Karpas-422 (cell line): ENCODE data around the gene CABCOCO1. TPM values are rescaled to one million over a fixed set of nuclear protein-coding genes. Genes with fewer than 3 reads are reported as not detected.

Experiments
- DNase-seq: peaks from one replicate; pipeline ENCODE4 v3.0.0-alpha.2; 2015
- H2AFZ ChIP-seq: fragments of 200-600 bp; sonication (generic); 2 replicates; pipeline ENCODE4 v1.6.1; 2014; ENCODE audit warnings: antibody characterized with exemption, low read length, mixed read lengths
- H3K27ac ChIP-seq: fragments of 200-600 bp; sonication (generic); 2 replicates; pipeline ENCODE4 v1.5.1; 2014; ENCODE audit warnings: mild to moderate bottlenecking, low read length, moderate library complexity
- H3K27me3 ChIP-seq: fragments of 200-600 bp; sonication (generic); 2 replicates; pipeline ENCODE4 v1.6.1; 2014; ENCODE audit warnings: low read length, mixed read lengths
- H3K36me3 ChIP-seq: fragments of 200-600 bp; sonication (generic); 2 replicates; pipeline ENCODE4 v1.6.1; 2014; ENCODE audit warnings: low read length, mixed read lengths; ENCODE audit not compliant: insufficient read depth
- H3K4me1 ChIP-seq: fragments of 200-600 bp; sonication (generic); 2 replicates; pipeline ENCODE4 v1.6.1; 2014; ENCODE audit warnings: mild to moderate bottlenecking, low read length, mixed read lengths
- H3K4me2 ChIP-seq: fragments of 200-600 bp; sonication (generic); 2 replicates; pipeline ENCODE4 v1.6.1; 2014; ENCODE audit warnings: low read length, low read depth, mild to moderate bottlenecking; ENCODE audit not compliant: poor library complexity, severe bottlenecking
- H3K4me3 ChIP-seq: fragments of 200-600 bp; sonication (generic); 2 replicates; pipeline ENCODE4 v1.5.1; 2014; ENCODE audit warnings: mild to moderate bottlenecking, antibody characterized with exemption, low read length, mixed read lengths
- H3K79me2 ChIP-seq: fragments of 200-600 bp; sonication (generic); 2 replicates; pipeline ENCODE4 v1.6.1; 2014; ENCODE audit warnings: mild to moderate bottlenecking, low read length, mixed read lengths
- H3K9ac ChIP-seq: fragments of 200-600 bp; sonication (generic); 2 replicates; pipeline ENCODE4 v1.6.0; 2014; ENCODE audit warnings: low read length
- H3K9me2 ChIP-seq: fragments of 200-600 bp; sonication (generic), shearing (Covaris generic); replicated peaks from 2 replicates; pipeline ENCODE4 v1.6.0; 2014; ENCODE audit warnings: mild to moderate bottlenecking, low read length, moderate library complexity; ENCODE audit not compliant: insufficient read depth
- H3K9me3 ChIP-seq: fragments of 300-700, 200-600 bp; sonication (generic); 2 replicates; pipeline ENCODE4 v1.6.1; 2014; ENCODE audit warnings: low read length, mixed read lengths
- H4K20me1 ChIP-seq: fragments of 200-600 bp; sonication (generic); 2 replicates; pipeline ENCODE4 v1.6.1; 2014; ENCODE audit warnings: mild to moderate bottlenecking, antibody characterized with exemption, low read length, low read depth; ENCODE audit not compliant: insufficient read depth
- total RNA-seq: library from RNA; depleted of rRNA; stranded (reverse); fragments of >200 nt; shearing (Covaris generic); gene quantifications from 2 replicates; pipeline ENCODE4 v1.2.3, GENCODE V29; 2014; ENCODE audit warnings: low replicate concordance

The CABCOCO1 gene
- total RNA-seq, 1 experiment from 2014 or later: not detected

GRCh38 chr10:61623161-61623560 is 39.6 kb upstream of the CABCOCO1 start:
- H3K27me3 ChIP-seq: no peaks in the 10 kb centered on the region
- H3K9me2 ChIP-seq: 0 out of 2 replicates have a peak, but pooled peaks cover 5% of the 10 kb centered on the region
- H4K20me1 ChIP-seq: no peaks in the 10 kb centered on the region
- no peaks in the 10 kb centered on the region for H3K79me2 ChIP-seq
- no peaks in the 10 kb centered on the region for H3K4me1 ChIP-seq
- H3K9me3 ChIP-seq: no peaks in the 10 kb centered on the region
- no peak overlapping the region for H2AFZ ChIP-seq
- no peak overlapping the region for H3K27ac ChIP-seq
- no peak for DNase-seq
- H3K9ac ChIP-seq: no peak overlapping the region
- H3K4me2 ChIP-seq: no peak overlapping the region
- no peak overlapping the region for H3K4me3 ChIP-seq
- H3K36me3 ChIP-seq: no peaks in the 10 kb centered on the region

GRCh38 chr10:61626209-61626608 is 36.5 kb upstream of the CABCOCO1 start:
- H4K20me1 ChIP-seq: no peaks in the 10 kb centered on the region
- no peaks in the 10 kb centered on the region for H3K9me2 ChIP-seq
- H3K4me1 ChIP-seq: no peaks in the 10 kb centered on the region
- no peaks in the 10 kb centered on the region for H3K79me2 ChIP-seq
- H2AFZ ChIP-seq: no peak overlapping the region
- no peaks in the 10 kb centered on the region for H3K36me3 ChIP-seq
- no peaks in the 10 kb centered on the region for H3K27me3 ChIP-seq
- no peak overlapping the region for H3K4me3 ChIP-seq
- H3K9ac ChIP-seq: no peak overlapping the region
- H3K9me3 ChIP-seq: no peaks in the 10 kb centered on the region
- no peak overlapping the region for H3K4me2 ChIP-seq
- H3K27ac ChIP-seq: no peak overlapping the region
- DNase-seq: no peak

- H3K9me2 ChIP-seq: no peaks in the 10 kb centered on the region
- H3K27ac ChIP-seq: no peak overlapping the region
- H3K36me3 ChIP-seq: no peaks in the 10 kb centered on the region
- no peaks in the 10 kb centered on the region for H3K9me3 ChIP-seq
- no peak overlapping the region for H3K4me3 ChIP-seq
- no peaks in the 10 kb centered on the region for H3K4me1 ChIP-seq
- no peaks in the 10 kb centered on the region for H3K27me3 ChIP-seq
- H2AFZ ChIP-seq: no peak overlapping the region
- no peak overlapping the region for H3K4me2 ChIP-seq
- H4K20me1 ChIP-seq: no peaks in the 10 kb centered on the region
- H3K9ac ChIP-seq: no peak overlapping the region
- H3K79me2 ChIP-seq: no peaks in the 10 kb centered on the region
- DNase-seq: no peak
Measured at GRCh38 chr10:61627266-61627665, 35.5 kb upstream of the CABCOCO1 start.

GRCh38 chr10:61628151-61628874 is 34.4 kb upstream of the CABCOCO1 start:
- H3K4me2 ChIP-seq: no peak overlapping the region

GRCh38 chr10:61628875-61629513 is 33.7 kb upstream of the CABCOCO1 start:
- Histone ChIP-seq H3K4me1 (no peaks in the 10 kb centered on the region), H3K9me2 (no peaks in the 10 kb centered on the region), H2AFZ (no peak overlapping the region), H3K27ac (no peak overlapping the region), H3K4me2 (no peak overlapping the region), H3K36me3 (no peaks in the 10 kb centered on the region), H3K4me3 (no peak overlapping the region), H3K27me3 (no peaks in the 10 kb centered on the region), H3K9me3 (no peaks in the 10 kb centered on the region), H3K79me2 (no peaks in the 10 kb centered on the region), H3K9ac (no peak overlapping the region), H4K20me1 (no peaks in the 10 kb centered on the region)
- DNase-seq: no peak

More at GRCh38 chr10:61628151-61628874, 34.4 kb upstream of the CABCOCO1 start:
- H3K79me2 ChIP-seq: no peaks in the 10 kb centered on the region
- H3K4me3 ChIP-seq: no peak overlapping the region
- H3K27me3 ChIP-seq: no peaks in the 10 kb centered on the region
- no peaks in the 10 kb centered on the region for H3K4me1 ChIP-seq
- H3K36me3 ChIP-seq: no peaks in the 10 kb centered on the region
- no peak overlapping the region for H3K9ac ChIP-seq
- DNase-seq: no peak
- H3K27ac ChIP-seq: no peak overlapping the region
- no peaks in the 10 kb centered on the region for H3K9me3 ChIP-seq
- no peaks in the 10 kb centered on the region for H3K9me2 ChIP-seq
- H2AFZ ChIP-seq: no peak overlapping the region
- no peaks in the 10 kb centered on the region for H4K20me1 ChIP-seq

DNA sequence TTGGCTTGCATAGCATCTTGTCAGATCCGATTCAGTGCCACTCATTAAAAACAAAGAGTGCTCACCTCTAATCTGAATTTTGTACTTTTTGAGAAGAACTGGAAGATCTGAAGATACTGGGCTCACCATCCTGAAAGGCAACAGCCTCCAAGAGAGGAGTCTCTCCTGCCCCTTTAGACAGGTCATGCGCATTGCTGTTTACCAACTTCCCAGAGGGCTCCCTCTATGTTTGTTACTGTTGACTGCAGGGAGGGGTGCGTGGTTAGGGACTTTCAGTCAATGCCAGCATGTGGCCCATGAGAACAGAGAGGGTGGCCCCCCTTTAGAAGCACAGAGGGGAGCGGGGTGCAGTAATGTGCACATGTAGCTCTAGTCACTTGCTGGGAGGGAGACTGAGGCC is 33.2 kb upstream of the CABCOCO1 start:
- no peaks in the 10 kb centered on the region for H3K9me3 ChIP-seq
- no peaks in the 10 kb centered on the region for H4K20me1 ChIP-seq
- no peaks in the 10 kb centered on the region for H3K79me2 ChIP-seq
- H3K36me3 ChIP-seq: no peaks in the 10 kb centered on the region
- no peak for DNase-seq
- no peak overlapping the region for H3K9ac ChIP-seq
- no peaks in the 10 kb centered on the region for H3K27me3 ChIP-seq
- H3K4me1 ChIP-seq: no peaks in the 10 kb centered on the region
- H3K4me2 ChIP-seq: no peak overlapping the region
- no peak overlapping the region for H3K4me3 ChIP-seq
- no peaks in the 10 kb centered on the region for H3K9me2 ChIP-seq
- H3K27ac ChIP-seq: no peak overlapping the region
- H2AFZ ChIP-seq: no peak overlapping the region

DNA sequence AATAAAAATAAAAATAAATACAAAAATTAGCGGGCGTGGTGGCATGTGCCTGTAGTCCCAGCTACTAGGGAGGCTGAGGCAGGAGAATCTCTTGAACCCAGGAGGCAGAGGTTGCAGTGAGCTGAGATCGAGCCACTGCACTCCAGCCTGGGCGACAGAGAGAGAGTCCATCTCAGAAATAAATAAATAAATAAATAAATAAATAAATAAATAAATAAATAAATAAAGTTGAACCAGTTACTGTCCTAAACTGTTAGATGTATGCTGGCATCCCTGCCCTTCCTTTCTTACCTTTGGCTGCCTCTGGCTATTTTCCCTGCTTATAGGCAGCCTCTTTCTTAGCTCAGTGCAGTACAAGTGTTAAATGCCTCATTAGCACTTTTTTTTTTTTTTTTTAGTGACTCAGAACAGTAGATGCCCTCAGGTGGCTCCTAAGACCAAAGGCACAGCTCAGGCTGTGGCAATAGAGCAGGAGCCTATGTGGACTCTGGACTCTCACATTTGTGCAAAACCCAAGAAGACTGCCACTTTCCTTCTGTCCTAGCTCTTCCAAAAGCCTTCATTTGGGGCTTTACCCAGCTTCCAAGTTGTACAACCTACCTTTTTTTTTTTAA is 30.6 kb upstream of the CABCOCO1 start:
- Histone ChIP-seq H3K27ac (no peak overlapping the region), H3K9me2 (no peaks in the 10 kb centered on the region), H3K9me3 (no peaks in the 10 kb centered on the region), H4K20me1 (no peaks in the 10 kb centered on the region), H3K36me3 (no peaks in the 10 kb centered on the region), H3K4me1 (no peaks in the 10 kb centered on the region), H3K4me2 (no peak overlapping the region), H3K4me3 (no peak overlapping the region), H3K79me2 (no peaks in the 10 kb centered on the region), H2AFZ (no peak overlapping the region), H3K27me3 (no peaks in the 10 kb centered on the region), H3K9ac (no peak overlapping the region)
- DNase-seq: no peak

DNA sequence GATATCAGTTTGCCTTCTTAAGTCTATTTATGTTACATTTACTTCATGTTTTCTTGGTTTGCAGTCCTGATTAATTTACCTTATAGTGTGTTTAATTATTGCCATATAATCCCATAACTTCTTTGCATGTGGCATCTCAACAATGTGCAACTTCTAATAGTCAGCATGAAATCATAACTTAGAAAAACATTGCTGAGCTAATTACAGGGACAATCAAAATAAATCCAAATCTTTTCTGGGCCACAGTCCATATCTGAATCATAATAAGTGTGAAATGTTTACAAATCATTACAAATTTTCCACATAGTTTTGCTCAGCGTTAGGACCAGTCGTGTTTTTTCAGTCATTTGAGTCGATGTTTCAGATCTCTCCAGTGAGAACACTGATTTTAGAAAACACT is 29.1 kb upstream of the CABCOCO1 start:
- no peaks in the 10 kb centered on the region for H3K27me3 ChIP-seq
- no peaks in the 10 kb centered on the region for H4K20me1 ChIP-seq
- no peaks in the 10 kb centered on the region for H3K9me2 ChIP-seq
- no peak overlapping the region for H3K27ac ChIP-seq
- H3K79me2 ChIP-seq: no peaks in the 10 kb centered on the region
- no peak overlapping the region for H3K4me3 ChIP-seq
- H3K36me3 ChIP-seq: no peaks in the 10 kb centered on the region
- H2AFZ ChIP-seq: no peak overlapping the region
- H3K4me2 ChIP-seq: no peak overlapping the region
- H3K4me1 ChIP-seq: no peaks in the 10 kb centered on the region
- H3K9ac ChIP-seq: no peak overlapping the region
- H3K9me3 ChIP-seq: no peaks in the 10 kb centered on the region
- DNase-seq: no peak
